ENCODE measurements around the gene CEP164. TPM values are rescaled to one million over a fixed set of nuclear protein-coding genes. Genes with fewer than 3 reads are reported as not detected.

Gene CEP164
- total and polyA plus RNA-seq, 9 of the 15 experiments (the other 6 are each of a cell fraction or from before 2014, with no cell fraction given) = 2.1 to 16.5 (median 10.4) TPM

DNA sequence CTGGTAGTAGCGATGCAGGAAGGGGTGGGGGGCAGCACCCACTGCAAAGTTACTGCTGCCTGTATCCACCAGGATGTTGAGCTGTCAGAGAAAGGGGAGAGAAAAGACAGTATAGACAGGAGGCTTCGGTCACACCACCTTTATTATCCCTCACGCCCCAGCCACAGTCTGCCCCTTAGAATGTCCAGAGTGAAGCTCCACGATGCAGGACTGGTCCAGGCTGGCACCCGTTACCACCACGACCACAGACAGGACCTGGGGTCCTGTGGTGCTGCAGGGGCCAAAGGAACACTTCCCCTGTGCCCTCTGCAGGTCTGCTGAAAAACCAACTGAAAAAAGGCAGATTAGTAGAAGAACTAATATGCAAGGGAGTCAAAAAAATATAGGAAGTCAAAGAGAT is 30.8 kb upstream of the CEP164 start:
- Histone ChIP-seq H4K20me1 (replicated peaks; ENCODE audit: control insufficient read depth, insufficient read depth, low read length) (no peaks in the 10 kb centered on the region; the same call in 1 of the 2 replicates), H3K4me3 (no peak overlapping the region), H3K9me1 (ENCODE audit: control insufficient read depth, insufficient read depth, low read length) (no peaks in the 10 kb centered on the region), H2AFZ (ENCODE audit: low read depth, low read length) (no peak overlapping the region), H3K9me3 (replicated peaks; ENCODE audit: control insufficient read depth, insufficient read depth, low read depth, low read length) (no peaks in the 10 kb centered on the region), H3K36me3 (ENCODE audit: control insufficient read depth, insufficient read depth, low read length) (no peaks in the 10 kb centered on the region), H3K27me3 (ENCODE audit: control insufficient read depth in 2 of 2, insufficient read depth in 2 of 2, low read length in 2 of 2) (peaks cover 6 to 25% of the 10 kb centered on the region in 2 experiments; a peak in 3 of 5 replicates), H3K4me2 (ENCODE audit: insufficient read depth, low read length) (no peak overlapping the region), H3K4me1 (replicated peaks in 1 of 2; ENCODE audit: control insufficient read depth in 2 of 2, insufficient read depth in 2 of 2, low read length in 2 of 2) (peaks cover 0 to 10% of the 10 kb centered on the region in 2 experiments; a peak in 1 of 5 replicates), H3K27ac (ENCODE audit: extremely low read depth, low read depth, low read length) (no peak overlapping the region), H3K79me2 (ENCODE audit: control insufficient read depth, insufficient read depth, low read length) (no peaks in the 10 kb centered on the region), H3K9ac (ENCODE audit: insufficient read depth in 1 of 2, low read depth in 2 of 2, low read length in 2 of 2) (no peak overlapping the region)
- POLR2A ChIA-PET = interaction anchor here (0.6 to 1.9 kb wide), 2 partner anchors 11 to 49 kb away, joined by 5 read pairs; no protein-coding TSS in a partner anchor
- in situ Hi-C loops (cut with MboI) (no loop called here), intact Hi-C loops (cut with micrococcal nuclease) (no loop called here)
- TF ChIP-seq SMARCE1 (IDR thresholded peaks at IDR 0.05) (no peak), HDAC2 (IDR thresholded peaks at IDR 0.05) (no peak), LARP7 (IDR thresholded peaks at IDR 0.05) (no peak), ZNF316 (IDR thresholded peaks at IDR 0.05) (no peak), CBX2 (IDR thresholded peaks at IDR 0.05; ENCODE audit: insufficient read depth, low read length, poor library complexity, severe bottlenecking) (no peak), ZNF561 (CRISPR knock-in tag; conservative IDR thresholded peaks at IDR 0.05) (no peak), HMGN3 (IDR thresholded peaks at IDR 0.05; ENCODE audit: borderline replicate concordance, extremely low read depth, insufficient read length, low read depth, low read length) (no peak), ZNF354B (CRISPR knock-in tag; IDR thresholded peaks at IDR 0.05) (no peak), RNF2 (IDR thresholded peaks at IDR 0.05) (no peak)
- TF ChIP-seq, protein P1, sequence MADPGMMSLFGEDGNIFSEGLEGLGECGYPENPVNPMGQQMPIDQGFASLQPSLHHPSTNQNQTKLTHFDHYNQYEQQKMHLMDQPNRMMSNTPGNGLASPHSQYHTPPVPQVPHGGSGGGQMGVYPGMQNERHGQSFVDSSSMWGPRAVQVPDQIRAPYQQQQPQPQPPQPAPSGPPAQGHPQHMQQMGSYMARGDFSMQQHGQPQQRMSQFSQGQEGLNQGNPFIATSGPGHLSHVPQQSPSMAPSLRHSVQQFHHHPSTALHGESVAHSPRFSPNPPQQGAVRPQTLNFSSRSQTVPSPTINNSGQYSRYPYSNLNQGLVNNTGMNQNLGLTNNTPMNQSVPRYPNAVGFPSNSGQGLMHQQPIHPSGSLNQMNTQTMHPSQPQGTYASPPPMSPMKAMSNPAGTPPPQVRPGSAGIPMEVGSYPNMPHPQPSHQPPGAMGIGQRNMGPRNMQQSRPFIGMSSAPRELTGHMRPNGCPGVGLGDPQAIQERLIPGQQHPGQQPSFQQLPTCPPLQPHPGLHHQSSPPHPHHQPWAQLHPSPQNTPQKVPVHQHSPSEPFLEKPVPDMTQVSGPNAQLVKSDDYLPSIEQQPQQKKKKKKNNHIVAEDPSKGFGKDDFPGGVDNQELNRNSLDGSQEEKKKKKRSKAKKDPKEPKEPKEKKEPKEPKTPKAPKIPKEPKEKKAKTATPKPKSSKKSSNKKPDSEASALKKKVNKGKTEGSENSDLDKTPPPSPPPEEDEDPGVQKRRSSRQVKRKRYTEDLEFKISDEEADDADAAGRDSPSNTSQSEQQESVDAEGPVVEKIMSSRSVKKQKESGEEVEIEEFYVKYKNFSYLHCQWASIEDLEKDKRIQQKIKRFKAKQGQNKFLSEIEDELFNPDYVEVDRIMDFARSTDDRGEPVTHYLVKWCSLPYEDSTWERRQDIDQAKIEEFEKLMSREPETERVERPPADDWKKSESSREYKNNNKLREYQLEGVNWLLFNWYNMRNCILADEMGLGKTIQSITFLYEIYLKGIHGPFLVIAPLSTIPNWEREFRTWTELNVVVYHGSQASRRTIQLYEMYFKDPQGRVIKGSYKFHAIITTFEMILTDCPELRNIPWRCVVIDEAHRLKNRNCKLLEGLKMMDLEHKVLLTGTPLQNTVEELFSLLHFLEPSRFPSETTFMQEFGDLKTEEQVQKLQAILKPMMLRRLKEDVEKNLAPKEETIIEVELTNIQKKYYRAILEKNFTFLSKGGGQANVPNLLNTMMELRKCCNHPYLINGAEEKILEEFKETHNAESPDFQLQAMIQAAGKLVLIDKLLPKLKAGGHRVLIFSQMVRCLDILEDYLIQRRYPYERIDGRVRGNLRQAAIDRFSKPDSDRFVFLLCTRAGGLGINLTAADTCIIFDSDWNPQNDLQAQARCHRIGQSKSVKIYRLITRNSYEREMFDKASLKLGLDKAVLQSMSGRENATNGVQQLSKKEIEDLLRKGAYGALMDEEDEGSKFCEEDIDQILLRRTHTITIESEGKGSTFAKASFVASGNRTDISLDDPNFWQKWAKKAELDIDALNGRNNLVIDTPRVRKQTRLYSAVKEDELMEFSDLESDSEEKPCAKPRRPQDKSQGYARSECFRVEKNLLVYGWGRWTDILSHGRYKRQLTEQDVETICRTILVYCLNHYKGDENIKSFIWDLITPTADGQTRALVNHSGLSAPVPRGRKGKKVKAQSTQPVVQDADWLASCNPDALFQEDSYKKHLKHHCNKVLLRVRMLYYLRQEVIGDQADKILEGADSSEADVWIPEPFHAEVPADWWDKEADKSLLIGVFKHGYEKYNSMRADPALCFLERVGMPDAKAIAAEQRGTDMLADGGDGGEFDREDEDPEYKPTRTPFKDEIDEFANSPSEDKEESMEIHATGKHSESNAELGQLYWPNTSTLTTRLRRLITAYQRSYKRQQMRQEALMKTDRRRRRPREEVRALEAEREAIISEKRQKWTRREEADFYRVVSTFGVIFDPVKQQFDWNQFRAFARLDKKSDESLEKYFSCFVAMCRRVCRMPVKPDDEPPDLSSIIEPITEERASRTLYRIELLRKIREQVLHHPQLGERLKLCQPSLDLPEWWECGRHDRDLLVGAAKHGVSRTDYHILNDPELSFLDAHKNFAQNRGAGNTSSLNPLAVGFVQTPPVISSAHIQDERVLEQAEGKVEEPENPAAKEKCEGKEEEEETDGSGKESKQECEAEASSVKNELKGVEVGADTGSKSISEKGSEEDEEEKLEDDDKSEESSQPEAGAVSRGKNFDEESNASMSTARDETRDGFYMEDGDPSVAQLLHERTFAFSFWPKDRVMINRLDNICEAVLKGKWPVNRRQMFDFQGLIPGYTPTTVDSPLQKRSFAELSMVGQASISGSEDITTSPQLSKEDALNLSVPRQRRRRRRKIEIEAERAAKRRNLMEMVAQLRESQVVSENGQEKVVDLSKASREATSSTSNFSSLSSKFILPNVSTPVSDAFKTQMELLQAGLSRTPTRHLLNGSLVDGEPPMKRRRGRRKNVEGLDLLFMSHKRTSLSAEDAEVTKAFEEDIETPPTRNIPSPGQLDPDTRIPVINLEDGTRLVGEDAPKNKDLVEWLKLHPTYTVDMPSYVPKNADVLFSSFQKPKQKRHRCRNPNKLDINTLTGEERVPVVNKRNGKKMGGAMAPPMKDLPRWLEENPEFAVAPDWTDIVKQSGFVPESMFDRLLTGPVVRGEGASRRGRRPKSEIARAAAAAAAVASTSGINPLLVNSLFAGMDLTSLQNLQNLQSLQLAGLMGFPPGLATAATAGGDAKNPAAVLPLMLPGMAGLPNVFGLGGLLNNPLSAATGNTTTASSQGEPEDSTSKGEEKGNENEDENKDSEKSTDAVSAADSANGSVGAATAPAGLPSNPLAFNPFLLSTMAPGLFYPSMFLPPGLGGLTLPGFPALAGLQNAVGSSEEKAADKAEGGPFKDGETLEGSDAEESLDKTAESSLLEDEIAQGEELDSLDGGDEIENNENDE (IDR thresholded peaks at IDR 0.05; ENCODE audit: low read depth, low read length) = no peak
- TF ChIP-seq, protein P2, sequence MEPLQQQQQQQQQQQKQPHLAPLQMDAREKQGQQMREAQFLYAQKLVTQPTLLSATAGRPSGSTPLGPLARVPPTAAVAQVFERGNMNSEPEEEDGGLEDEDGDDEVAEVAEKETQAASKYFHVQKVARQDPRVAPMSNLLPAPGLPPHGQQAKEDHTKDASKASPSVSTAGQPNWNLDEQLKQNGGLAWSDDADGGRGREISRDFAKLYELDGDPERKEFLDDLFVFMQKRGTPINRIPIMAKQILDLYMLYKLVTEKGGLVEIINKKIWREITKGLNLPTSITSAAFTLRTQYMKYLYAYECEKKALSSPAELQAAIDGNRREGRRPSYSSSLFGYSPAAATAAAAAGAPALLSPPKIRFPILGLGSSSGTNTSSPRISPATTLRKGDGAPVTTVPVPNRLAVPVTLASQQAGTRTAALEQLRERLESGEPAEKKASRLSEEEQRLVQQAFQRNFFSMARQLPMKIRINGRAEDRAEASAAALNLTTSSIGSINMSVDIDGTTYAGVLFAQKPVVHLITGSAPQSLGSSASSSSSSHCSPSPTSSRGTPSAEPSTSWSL (CRISPR knock-in tag; IDR thresholded peaks at IDR 0.05; ENCODE audit: borderline replicate concordance) = no peak
- no TSS peak for BruUV-seq (replicated peaks)
- DNase-seq (ENCODE audit: extremely low read depth in 1 of 4, low spot score in 3 of 4) = no peak
- CTCF ChIA-PET (ENCODE audit: low intra/inter-chr PET ratio) = no interaction called here
- WGBS (ENCODE audit: insufficient coverage, low coverage, missing lambda C conversion rate) = 7% methylated on average over 6 of the region's 6 CpGs
- no peak for FAIRE-seq
- ATAC-seq = no peak
